Tibial nerve (tissue), 3 donors: Measurements from ENCODE around the gene CNOT1.

Source experiments
- CTCF ChIP-seq, 5 experiments: fragments of 200-600 bp in 3 of 5; fragments of 450-650 bp in 2 of 5; sonication (generic) in 3 of 5; IDR thresholded peaks; one replicate each; pipeline ENCODE4 v1.5.1; 2016 to 2019; ENCODE audit warnings: antibody characterized with exemption in 5 of 5, mild to moderate bottlenecking in 3 of 5, moderate library complexity in 2 of 5
- POLR2A ChIP-seq, 2 donors: fragments of 450-650 bp; IDR thresholded peaks; one replicate each; pipeline ENCODE4 v1.6.1; 2017; ENCODE audit warnings: antibody characterized with exemption in 2 of 2, mild to moderate bottlenecking in 2 of 2, moderate library complexity in 2 of 2

GRCh38 chr16:58518980-58519368 lies 110.7 kb downstream of the CNOT1 start:
- TF ChIP-seq CTCF (IDR thresholded peaks at IDR 0.05) (no peak), POLR2A (IDR thresholded peaks at IDR 0.05) (no peak)
